Loucy (cell line): ENCODE results near the gene TMED8.

ENCODE experiments used
- H2AFZ ChIP-seq: fragments of 200-600 bp; sonication (generic); 2 replicates; pipeline ENCODE4 v1.6.0; 2016; ENCODE audit warnings: antibody characterized with exemption, mild to moderate bottlenecking, low read length, moderate library complexity
- H3F3A ChIP-seq: fragments of 200-600 bp; 2 replicates; pipeline ENCODE4 v1.6.0; 2016; ENCODE audit warnings: antibody characterized with exemption, low read depth, mild to moderate bottlenecking
- H3K27me3 ChIP-seq: fragments of 200-600 bp; sonication (generic); 2 replicates; pipeline ENCODE4 v1.6.1; 2014; ENCODE audit warnings: low read length, mild to moderate bottlenecking; ENCODE audit not compliant: insufficient read depth, poor library complexity, severe bottlenecking
- H3K36me3 ChIP-seq: fragments of 200-600 bp; sonication (generic); 2 replicates; pipeline ENCODE4 v1.6.1; 2016; ENCODE audit warnings: low read length; ENCODE audit not compliant: insufficient read depth
- H3K4me1 ChIP-seq: fragments of 200-600 bp; sonication (generic); 2 replicates; pipeline ENCODE4 v1.5.1; 2014; ENCODE audit warnings: low read length, mild to moderate bottlenecking; ENCODE audit not compliant: insufficient read depth, poor library complexity, severe bottlenecking
- H3K4me2 ChIP-seq: fragments of 200-600 bp; sonication (generic); 2 replicates; pipeline ENCODE4 v1.6.0; 2014; ENCODE audit warnings: antibody characterized with exemption, low read length, low read depth, mild to moderate bottlenecking; ENCODE audit not compliant: poor library complexity, severe bottlenecking
- H3K4me3 ChIP-seq: fragments of 200-600 bp; sonication (generic); 2 replicates; pipeline ENCODE4 v1.5.1; 2014; ENCODE audit warnings: low read length, mild to moderate bottlenecking, mixed read lengths; ENCODE audit not compliant: poor library complexity, severe bottlenecking
- H3K79me2 ChIP-seq: fragments of 200-600 bp; sonication (generic); 2 replicates; pipeline ENCODE4 v1.6.1; 2014; ENCODE audit warnings: low read length; ENCODE audit not compliant: insufficient read depth
- H3K9ac ChIP-seq: fragments of 200-600 bp; sonication (generic); 2 replicates; pipeline ENCODE4 v1.6.0; 2014; ENCODE audit warnings: mild to moderate bottlenecking, low read depth, low read length, moderate library complexity; ENCODE audit not compliant: poor library complexity, severe bottlenecking
- H3K9me2 ChIP-seq: fragments of 200-600 bp; sonication (generic); replicated peaks from 2 replicates; pipeline ENCODE4 v1.6.1; 2016; ENCODE audit warnings: low read depth, low read length, mixed read lengths
- H3K9me3 ChIP-seq: fragments of 200-600 bp; sonication (generic); 2 replicates; pipeline ENCODE4 v1.6.1; 2014; ENCODE audit warnings: mild to moderate bottlenecking, antibody characterized with exemption, low read length, low read depth; ENCODE audit not compliant: insufficient read depth
- H4K20me1 ChIP-seq: fragments of 200-600 bp; sonication (generic); 2 replicates; pipeline ENCODE4 v1.6.0; 2014; ENCODE audit warnings: antibody characterized with exemption, low read length, mild to moderate bottlenecking; ENCODE audit not compliant: insufficient read depth, poor library complexity, severe bottlenecking
- CTCF ChIP-seq: fragments of 200-600 bp; sonication (generic); conservative IDR thresholded peaks from 2 replicates; pipeline ENCODE4 v1.5.1; 2014; ENCODE audit warnings: mild to moderate bottlenecking, antibody characterized with exemption, low read length
- EZH2phosphoT487 ChIP-seq: fragments of 200-600 bp; IDR thresholded peaks from 2 replicates; pipeline ENCODE4 v1.6.1; 2018; ENCODE audit warnings: antibody characterized with exemption, mild to moderate bottlenecking, moderate library complexity, borderline replicate concordance

The TMED8 gene

DNA sequence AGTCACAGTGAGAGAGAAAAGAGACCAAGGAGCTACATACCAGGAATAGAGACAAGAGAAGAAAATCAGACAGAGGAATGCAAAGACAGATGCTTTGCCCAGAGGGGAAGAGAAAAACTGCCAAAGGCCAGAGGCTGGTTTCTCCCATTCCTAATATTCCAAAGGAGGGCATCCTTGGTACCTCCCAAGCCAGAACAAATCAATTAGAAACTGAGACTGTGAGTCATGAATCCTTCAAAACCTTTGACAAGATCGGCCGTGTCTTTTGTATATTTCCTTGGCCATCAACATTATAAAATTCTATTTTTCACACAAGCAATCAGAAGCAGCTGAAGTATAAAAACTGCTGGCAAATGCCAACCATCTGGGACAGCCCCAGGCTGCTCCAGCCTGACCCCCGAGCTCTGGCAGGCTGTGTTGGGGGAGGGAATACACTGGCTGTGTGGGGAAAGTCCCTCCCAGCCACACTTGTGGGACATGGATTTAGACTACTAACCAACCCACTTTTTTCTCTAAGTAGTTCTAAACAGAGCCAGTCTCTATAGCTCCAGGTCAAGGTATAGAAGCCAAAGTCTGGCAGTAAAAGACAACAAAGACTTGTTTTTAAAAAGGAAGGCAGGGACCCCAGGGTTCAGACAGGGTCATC is 69.9 kb downstream of the TMED8 start:
- Histone ChIP-seq H3F3A (no peaks in the 10 kb centered on the region), H3K4me2 (no peak overlapping the region)

DNA sequence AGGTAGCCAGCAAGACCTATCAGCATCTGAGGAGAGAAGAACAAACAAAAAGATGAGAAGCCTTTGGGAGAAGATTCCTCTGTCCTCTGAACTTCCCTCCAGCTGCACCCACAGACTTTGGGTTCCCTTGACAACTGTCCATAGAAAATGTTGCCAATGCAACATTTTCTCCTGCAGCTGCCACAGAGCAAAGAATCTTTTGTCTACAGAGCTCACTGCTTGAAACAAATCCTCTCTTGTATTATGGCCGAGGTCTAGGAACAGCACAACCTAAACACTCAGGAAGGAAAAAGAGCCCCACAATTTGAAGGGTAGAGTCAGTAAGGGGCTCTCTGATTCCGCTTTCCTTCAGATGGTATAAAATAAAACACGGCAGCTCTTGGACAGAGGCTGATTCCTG is 70.5 kb downstream of the TMED8 start:
- H3K4me3 ChIP-seq, result no peak overlapping the region
- H2AFZ ChIP-seq, result no peak overlapping the region
- no peaks in the 10 kb centered on the region for H3K9me3 ChIP-seq
- no peaks in the 10 kb centered on the region for H4K20me1 ChIP-seq
- H3K9ac ChIP-seq, result no peak overlapping the region
- no peak for TF ChIP-seq CTCF
- no peak for TF ChIP-seq EZH2phosphoT487
- H3K36me3 ChIP-seq, result peaks cover 28% of the 10 kb centered on the region
- H3K4me1 ChIP-seq, result peaks cover 4% of the 10 kb centered on the region
- no peaks in the 10 kb centered on the region for H3K27me3 ChIP-seq
- no peaks in the 10 kb centered on the region for H3K79me2 ChIP-seq
- H3F3A ChIP-seq, result no peaks in the 10 kb centered on the region
- H3K9me2 ChIP-seq, result no peaks in the 10 kb centered on the region
- H3K4me2 ChIP-seq, result no peak overlapping the region

More for the DNA sequence above, 69.9 kb downstream of the TMED8 start:
- TF ChIP-seq CTCF, result no peak
- Histone ChIP-seq H3K9me3 (no peaks in the 10 kb centered on the region), H3K4me3 (no peak overlapping the region), H3K36me3 (peaks cover 32% of the 10 kb centered on the region), H3K79me2 (no peaks in the 10 kb centered on the region), H4K20me1 (no peaks in the 10 kb centered on the region), H3K9ac (no peak overlapping the region), H2AFZ (no peak overlapping the region), H3K4me1 (peaks cover 4% of the 10 kb centered on the region), H3K9me2 (no peaks in the 10 kb centered on the region), H3K27me3 (no peaks in the 10 kb centered on the region)

- no peak overlapping the region for H3K9ac ChIP-seq
- H4K20me1 ChIP-seq, result no peaks in the 10 kb centered on the region
- H3K4me2 ChIP-seq, result no peak overlapping the region
- no peaks in the 10 kb centered on the region for H3K27me3 ChIP-seq
- H3K4me3 ChIP-seq, result no peak overlapping the region
- no peaks in the 10 kb centered on the region for H3K9me2 ChIP-seq
- H3K36me3 ChIP-seq, result peaks cover 27% of the 10 kb centered on the region; the same call in 1 of the 2 replicates
- peaks cover 4% of the 10 kb centered on the region for H3K4me1 ChIP-seq
- H3F3A ChIP-seq, result no peaks in the 10 kb centered on the region
- no peak overlapping the region for H2AFZ ChIP-seq
- no peaks in the 10 kb centered on the region for H3K79me2 ChIP-seq
- TF ChIP-seq EZH2phosphoT487 (no peak), CTCF (no peak)
- no peaks in the 10 kb centered on the region for H3K9me3 ChIP-seq
Observed at GRCh38 chr14:77305696-77306095, 71.2 kb downstream of the TMED8 start.
